GM19467 (cell line): Measurements from ENCODE around the gene TPTE2.
"Not testable (repeated sequence)": the region's sequence is repeated elsewhere in the genome, so short reads cannot be mapped to it uniquely, and the experiment has no call there.

Source experiments
- ATAC-seq: cut with Tn5 transposase; IDR thresholded peaks from one replicate; pipeline ENCODE4 v1.9.1; 2021; ENCODE audit warnings: mild to moderate bottlenecking, moderate library complexity; ENCODE audit not compliant: unreplicated experiment

The TPTE2 gene

DNA sequence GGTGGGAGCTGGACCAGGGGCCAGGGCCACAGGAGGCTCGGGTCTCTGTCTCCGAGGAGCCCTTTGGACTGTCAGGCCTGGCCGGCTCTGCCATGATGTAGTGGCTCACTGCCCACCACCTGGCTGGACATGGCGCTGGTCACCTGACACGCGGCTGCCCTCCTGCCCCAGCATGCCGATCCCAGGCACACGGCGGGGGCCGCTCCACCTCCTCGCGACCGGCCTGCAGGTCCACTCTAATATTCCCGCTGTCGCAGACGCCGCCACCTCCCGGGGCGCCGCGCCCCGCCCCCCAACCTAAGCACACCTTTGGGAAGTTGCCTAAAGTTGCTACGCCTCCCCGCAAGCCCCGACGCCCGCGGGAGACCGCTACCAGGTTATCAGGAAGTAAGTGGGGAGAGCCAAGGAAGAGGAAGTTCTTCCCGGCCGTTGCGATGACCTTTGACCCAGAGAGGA is at the start of gene TPTE2:
Gene TPTE2 (minus strand): TSS at position 406 of the 456 bp plus-strand sequence. CDS start 58,298 bp downstream, outside the sequence.
- ATAC-seq: not testable (repeated sequence)

DNA sequence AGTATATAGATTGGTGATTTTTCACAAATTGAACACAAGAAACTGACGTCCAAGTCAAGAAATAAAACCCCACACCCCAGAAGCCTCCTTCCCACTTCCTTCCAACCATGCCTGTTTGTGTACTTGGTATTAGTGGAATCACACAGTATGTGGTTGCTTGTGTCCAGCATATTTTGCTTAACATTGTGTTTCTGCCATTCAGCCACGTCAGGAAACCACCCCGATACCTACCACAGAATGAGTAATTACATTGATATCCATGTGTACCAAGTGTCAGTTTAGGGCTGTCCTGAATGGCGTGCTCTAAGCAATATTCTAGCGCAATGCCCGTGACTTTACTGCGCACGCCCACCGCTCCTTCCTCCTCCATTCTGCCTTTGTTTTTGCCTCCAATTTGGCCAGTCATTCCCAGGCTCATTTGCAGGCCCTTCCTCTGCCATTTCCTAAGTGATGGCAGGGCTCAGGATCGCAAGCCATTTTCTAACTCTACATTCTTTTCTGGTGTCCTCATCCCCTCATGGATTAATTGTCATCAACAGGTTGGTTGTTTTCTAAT is 46.3 kb upstream of the TPTE2 start:
- no peak for ATAC-seq

- ATAC-seq: no peak
Measured at GRCh38 chr13:19606737-19607136, 45.4 kb upstream of the TPTE2 start.

- ATAC-seq: no peak
Measured at GRCh38 chr13:19606152-19606551, 44.8 kb upstream of the TPTE2 start.

DNA sequence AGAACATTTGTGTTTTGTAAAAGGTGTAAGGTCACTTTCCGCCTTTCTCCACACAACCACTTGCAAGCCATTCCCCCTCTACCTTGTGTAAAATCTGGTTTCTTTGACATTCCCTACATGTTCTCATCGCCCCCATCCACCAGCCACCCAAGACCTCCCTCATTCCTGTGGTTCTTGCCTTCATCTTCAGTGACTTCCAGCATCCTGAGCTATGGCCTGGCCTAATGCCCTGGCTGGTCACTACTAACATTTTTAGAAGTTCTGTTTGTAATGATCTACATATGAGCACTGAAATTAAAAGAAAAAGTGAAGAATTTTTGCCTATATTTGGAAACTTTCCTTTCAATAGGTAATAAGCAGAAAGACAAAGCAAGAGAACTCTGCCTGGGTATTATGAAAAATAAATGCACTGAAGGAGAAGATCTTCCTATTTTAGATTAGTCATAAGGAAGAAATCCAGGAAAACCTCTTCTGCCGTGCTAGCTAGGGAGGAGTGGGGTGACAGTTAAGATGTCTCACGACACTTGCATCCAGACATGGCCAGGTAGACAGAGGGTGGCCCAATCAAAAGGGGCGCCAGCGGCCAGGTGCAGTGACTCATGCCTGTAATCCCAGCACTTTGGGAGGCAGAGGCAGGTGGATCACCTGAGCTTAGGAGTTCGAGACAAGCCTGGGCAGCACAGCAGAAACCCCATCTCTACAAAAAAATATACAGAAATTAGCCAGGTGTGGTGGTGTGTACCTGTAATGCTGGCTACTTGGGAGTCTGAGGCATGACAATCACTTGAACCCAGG is 44.0 kb upstream of the TPTE2 start:
- ATAC-seq: no peak

- no peak for ATAC-seq
Measured at GRCh38 chr13:19604306-19604705, 43.0 kb upstream of the TPTE2 start.

DNA sequence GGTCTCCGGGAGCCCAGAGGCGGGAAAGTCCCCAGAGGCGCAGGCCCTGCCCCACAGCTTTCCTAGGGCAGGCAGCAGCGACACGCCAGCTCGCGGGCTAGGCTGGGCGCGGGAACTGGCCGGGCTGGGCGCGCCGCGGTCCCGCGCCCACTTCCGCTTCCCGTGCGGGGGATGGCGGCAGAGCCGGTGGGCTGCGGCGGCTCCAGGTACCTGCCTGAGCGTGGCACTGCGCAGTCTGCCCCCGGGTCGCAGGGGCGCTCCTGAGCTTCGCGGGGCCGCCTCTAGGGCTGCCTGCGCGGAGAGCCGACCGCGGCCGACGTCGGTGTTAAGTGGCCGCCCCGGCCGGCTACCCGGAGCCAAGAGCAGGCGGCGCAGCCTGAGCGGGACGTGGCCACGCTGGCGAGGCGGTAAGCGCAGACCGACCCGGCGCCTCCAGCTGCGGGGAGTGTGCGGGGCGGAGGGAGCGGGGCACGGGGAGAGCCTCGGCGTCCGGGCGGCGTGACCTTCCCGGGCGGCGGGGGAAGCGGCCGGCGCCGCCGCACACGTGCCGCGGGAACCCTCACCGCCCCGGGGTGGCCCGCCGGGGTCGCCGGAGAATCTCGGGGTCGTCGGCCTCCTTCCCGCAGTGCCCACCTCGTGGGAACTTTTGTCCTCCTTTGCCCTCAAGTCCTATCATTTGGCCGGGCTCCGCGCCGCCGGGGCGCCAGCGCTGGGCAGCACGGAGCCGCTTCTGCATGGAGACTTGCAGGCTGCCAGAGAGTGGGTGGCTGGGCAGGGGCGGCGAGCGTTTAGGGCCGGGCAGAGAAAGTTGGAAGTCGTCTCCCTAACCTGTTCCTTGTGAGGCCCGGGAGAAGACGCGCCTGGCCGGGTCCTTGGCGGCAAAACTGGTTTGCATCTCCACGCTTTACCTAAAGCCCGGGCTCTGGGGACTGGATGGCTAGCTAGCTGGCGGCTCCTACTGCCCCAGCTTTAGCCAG is 40.7 kb upstream of the TPTE2 start:
- ATAC-seq: peak; percentile 84

DNA sequence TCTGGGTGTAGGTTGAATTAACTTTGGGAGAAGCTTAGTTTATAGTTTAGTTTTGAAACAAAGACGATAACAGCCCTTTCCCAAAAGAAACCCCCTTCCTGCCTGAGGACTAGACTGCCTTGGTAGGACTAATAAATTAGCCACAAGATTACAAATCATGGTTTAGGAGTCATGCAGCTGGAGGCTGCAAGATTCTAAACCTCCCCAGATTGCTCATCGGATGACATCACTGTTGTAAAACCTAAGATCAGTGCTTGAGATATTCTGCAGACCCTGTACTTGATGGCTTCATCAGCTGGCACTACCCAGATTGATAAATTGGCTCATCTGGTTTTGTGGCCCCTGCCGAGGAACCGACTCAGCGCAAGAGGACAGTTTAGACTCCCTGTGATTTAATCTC is 36.2 kb upstream of the TPTE2 start:
- ATAC-seq: no peak

DNA sequence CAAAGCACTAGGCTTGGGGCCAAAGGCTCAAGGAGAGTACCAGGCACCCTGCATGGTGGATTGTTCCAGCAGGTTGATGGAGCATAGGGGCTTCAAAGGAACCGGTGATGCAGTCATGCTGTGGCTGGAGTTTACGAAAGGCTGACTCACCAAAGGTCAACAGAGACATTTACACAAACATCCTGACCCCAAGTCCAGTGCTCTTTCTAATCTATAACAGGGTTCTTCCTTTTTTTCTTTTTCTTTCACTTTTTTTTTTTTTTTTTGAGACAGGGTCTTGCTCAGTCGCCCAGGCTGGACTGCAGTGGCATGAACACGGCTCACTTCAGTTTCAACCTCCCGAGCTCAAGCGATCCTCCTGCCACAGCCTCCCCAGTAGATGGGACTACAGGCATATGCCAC is 35.6 kb upstream of the TPTE2 start:
- no peak for ATAC-seq

DNA sequence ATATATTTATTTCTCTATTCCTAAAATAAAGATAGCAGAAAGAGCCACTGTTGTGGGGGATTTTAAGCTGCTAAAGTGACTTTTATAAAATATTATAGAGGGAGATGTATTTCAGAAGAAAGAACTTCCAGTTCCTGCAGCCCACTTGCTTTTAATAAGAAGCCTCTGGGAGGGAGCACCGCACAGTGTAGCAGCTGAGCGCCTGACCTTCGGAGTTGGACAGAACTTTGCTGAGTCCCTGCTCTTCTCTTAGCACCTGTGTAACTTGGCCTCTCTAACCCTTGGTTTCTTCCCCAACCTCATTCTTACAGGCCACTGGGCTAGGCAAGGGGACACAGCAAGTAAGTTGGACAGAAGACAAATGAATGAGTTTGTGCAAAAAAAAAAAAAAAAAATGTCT is 34.8 kb upstream of the TPTE2 start:
- no peak for ATAC-seq

GRCh38 chr13:19592657-19593180 is 31.4 kb upstream of the TPTE2 start:
- ATAC-seq: no peak

GRCh38 chr13:19591864-19592263 is 30.5 kb upstream of the TPTE2 start:
- no peak for ATAC-seq

- ATAC-seq: no peak
Measured at GRCh38 chr13:19590423-19590822, 29.1 kb upstream of the TPTE2 start.

- no peak for ATAC-seq
Measured at GRCh38 chr13:19589312-19589711, 28.0 kb upstream of the TPTE2 start.

DNA sequence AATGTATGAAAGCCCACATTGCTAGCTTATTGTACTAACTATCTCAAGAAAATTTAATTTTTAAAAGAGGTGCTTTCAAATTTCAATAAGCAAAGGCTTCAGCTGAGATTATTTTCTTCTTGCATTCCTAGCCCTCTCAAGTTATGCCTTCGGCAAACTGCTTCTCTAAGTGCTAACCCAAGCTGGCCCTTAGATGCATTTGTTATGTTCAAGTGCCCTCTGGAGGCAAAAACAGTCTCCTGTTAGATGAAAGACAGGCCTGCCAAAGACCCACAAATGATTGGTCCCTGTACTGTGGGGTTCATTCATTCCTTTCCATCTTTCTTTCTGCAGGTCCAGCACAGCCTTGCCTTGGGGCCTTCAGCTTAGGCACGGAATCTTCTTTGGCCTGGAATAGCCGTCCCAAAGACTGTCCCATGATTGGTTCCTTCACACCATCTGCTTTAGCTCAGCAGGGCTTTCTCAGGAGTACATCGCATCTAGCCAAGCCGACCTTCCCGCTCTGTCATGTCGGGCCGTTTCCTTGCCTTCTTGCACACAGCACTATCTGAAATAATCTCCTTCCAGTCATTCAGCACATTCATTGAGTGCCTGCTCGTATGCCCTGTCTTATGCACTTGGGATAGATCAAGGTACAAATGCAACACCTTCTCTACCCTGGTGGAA is 26.4 kb upstream of the TPTE2 start:
- ATAC-seq: peak; percentile 63

DNA sequence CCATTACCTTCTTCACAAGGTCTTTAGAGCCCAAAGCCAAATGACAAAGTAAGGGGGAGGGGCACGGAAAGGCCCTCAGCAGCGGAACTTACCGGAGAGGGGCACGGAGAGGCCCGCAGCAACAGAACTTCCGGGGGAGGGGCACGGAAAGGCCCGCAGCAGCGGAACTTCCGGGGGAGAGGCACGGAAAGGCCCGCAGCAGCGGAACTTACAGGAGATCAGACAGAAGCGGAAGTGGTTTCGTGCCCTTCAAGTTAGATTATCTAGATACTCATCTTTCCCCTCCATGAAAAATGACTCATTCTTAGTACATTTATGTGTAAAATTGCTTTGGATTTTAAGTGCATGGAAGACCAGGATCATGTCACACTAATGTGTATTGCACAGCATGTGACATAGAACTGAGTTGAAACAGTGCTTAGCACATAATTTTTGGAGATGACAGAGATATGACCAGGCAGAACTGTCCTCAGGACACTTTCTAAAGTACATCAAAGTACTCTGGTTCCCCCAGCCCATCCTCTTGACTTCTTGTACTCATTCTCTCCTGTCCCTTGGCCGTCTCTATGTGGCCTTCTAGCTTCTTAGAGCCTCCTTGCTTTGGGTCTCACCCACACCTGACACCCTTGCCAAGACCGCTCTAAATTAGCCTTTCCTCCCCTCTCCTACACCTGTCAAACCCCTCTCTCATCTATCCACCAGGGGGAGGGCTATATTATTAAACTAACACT is 25.7 kb upstream of the TPTE2 start:
- peak; percentile 72 for ATAC-seq

DNA sequence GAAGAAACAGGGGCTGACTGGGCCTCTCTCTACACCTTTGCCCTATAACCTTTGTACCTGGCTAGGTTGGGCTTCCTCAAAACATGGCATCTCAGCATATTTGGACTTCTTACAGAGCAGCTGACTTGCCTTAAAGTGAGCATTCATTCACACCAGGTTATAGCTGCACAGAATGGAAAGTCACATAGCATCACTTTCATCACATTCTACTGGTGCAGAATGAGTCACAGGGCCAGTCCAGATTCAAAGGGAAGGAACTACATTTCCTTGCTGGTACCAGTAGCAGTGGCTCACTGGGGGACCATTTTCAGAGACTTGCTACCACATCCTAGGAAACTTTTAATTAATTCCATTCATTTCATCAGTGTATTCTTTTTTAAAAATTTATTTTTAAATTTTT is 20.3 kb upstream of the TPTE2 start:
- no peak for ATAC-seq

GRCh38 chr13:19575230-19575629 is 13.9 kb upstream of the TPTE2 start:
- ATAC-seq: no peak

DNA sequence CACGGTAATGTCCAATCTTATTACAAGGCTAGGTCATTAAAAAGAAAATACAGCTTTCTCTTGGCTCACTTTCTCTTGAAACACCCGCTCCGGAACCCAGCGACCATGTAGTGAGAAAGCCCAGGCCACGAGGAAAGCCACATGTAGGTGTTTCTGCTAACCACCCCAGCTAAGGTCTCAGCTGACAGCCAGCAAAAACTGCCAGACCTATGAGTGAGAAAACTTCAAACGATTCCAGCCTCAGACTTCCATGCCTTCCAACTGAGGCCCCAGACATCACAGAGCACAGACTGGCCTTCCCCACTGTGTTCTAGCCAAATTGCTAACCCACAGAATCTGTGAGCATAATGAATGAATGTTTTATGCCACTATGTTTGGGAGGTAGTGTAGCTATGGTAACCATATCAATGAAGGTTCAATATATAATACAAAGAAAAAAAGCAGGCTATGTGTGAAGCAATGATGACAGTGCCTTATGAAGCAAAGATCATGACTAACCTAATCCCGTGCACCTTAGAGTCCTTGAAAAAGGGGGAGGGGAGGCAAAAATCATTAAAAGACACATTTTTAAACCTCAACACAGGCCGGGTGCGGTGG is 11.9 kb upstream of the TPTE2 start:
- no peak for ATAC-seq

GRCh38 chr13:19572280-19572679 is 10.9 kb upstream of the TPTE2 start:
- ATAC-seq: no peak
